ENCODE results near the gene PGLYRP2. TPM values are rescaled to one million over a fixed set of nuclear protein-coding genes. Genes with fewer than 3 reads are reported as not detected.

Gene PGLYRP2
- total and polyA plus RNA-seq, 9 of the 15 experiments (the other 6 are each of a cell fraction or from before 2014, with no cell fraction given), result not detected

- TF ChIP-seq, protein P1, sequence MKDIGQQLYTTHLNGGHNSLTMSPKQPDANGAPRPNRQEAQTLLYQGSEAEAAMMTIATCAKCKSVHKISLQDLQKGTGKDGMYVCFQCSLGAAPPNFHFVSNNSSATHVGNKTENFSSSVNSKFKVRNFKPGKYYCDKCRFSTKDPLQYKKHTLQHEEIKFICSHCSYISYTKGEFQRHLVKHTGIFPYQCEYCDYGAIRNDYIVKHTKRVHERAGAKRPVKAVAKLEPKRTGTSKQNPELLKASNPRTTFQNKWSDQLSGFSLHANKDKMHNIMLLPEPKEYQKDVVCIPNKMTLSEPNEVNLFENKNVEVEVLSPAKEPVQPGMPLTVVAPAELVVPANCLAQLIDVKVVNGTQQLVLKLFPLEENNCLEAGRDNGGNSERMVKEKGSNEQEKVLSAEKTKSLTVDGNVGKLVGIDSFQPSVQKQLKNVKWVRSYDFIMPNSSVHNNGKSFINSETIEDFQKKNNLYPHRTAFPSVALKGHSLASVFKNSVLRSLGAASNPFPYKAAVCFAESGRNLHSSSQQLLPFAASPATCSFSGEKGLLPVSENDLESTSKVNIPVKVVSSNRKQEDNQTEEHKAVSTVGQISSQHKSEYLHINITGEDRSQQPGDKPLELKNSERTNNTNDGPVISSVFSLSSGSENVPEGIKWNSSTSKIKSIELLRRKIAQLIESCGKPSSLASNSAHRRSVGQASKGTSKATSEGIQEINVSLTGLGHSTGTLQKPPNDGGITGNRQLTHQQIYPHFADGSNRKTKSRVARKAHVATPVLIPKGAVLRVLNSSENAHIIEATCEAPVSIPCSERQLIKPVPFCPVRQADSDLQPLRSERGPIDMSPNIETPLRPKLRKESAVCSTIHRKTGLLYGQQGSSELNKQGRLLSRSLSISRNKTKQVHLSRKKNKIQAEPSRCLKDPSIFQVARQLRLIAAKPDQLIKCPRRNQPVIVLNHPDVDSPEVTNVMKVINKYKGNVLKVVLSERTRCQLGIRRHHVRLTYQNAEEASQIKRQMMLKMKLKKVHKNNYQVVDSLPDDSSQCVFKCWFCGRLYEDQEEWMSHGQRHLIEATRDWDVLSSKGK (CRISPR knock-in tag; IDR thresholded peaks at IDR 0.05), result no peak
- TF ChIP-seq SRSF1 (IDR thresholded peaks at IDR 0.05; ENCODE audit: low read depth, low read length) (no peak), FOXJ2 (tag; IDR thresholded peaks at IDR 0.05) (no peak), NCOA2 (IDR thresholded peaks at IDR 0.05; ENCODE audit: partially characterized antibody in 2 of 2) (no peak), CTBP1 (IDR thresholded peaks at IDR 0.05; ENCODE audit: borderline replicate concordance) (peak; percentile 90), JUNB (CRISPR knock-in tag; conservative IDR thresholded peaks at IDR 0.05) (no peak), KLF1 (tag; IDR thresholded peaks at IDR 0.05) (peak; percentile 68; the same call in 1 of the 2 replicates), ZNF785 (CRISPR knock-in tag; IDR thresholded peaks at IDR 0.05) (no peak), NONO (IDR thresholded peaks at IDR 0.05; ENCODE audit: low read depth in 2 of 2, low read length in 1 of 2) (peak in 1 of 2 experiments; percentile 77; a peak in 1 of 4 replicates), KHSRP (IDR thresholded peaks at IDR 0.05) (no peak), HNRNPK (IDR thresholded peaks at IDR 0.05; ENCODE audit: low read depth, low read length, poor library complexity, severe bottlenecking) (no peak), TSHZ1 (CRISPR knock-in tag; IDR thresholded peaks at IDR 0.05) (no peak), PHF20 (IDR thresholded peaks at IDR 0.05; ENCODE audit: partially characterized antibody) (peak; percentile 77), FOXP4 (CRISPR knock-in tag; IDR thresholded peaks at IDR 0.05; ENCODE audit: borderline replicate concordance) (peak; percentile 64; the same call in 1 of the 2 replicates), KLF6 (CRISPR knock-in tag; IDR thresholded peaks at IDR 0.05; ENCODE audit: borderline replicate concordance) (no peak), TGIF2 (CRISPR knock-in tag; IDR thresholded peaks at IDR 0.05) (0 out of 2 replicates have a peak, but pooled peaks have one; percentile 49)
- TF ChIP-seq, protein P2, sequence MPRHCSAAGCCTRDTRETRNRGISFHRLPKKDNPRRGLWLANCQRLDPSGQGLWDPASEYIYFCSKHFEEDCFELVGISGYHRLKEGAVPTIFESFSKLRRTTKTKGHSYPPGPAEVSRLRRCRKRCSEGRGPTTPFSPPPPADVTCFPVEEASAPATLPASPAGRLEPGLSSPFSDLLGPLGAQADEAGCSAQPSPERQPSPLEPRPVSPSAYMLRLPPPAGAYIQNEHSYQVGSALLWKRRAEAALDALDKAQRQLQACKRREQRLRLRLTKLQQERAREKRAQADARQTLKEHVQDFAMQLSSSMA (CRISPR knock-in tag; IDR thresholded peaks at IDR 0.05), result no peak
Measured at GRCh38 chr19:15432629-15433518, 46.4 kb downstream of the PGLYRP2 start (continued).
